NCI-H2107 treated with DMSO at 0.1 percent for 48 hours (cell line): ENCODE results near the gene FAM118A.
"Not testable (repeated sequence)": the region's sequence is repeated elsewhere in the genome, so short reads cannot be mapped to it uniquely, and the experiment has no call there.

ENCODE experiments used
- DNase-seq: peaks from one replicate; lab custom pipeline; 2025; ENCODE audit not compliant: unreplicated experiment; lab: John Stamatoyannopoulos, UW

Gene FAM118A

GRCh38 chr22:45308957-45309421 lies 745 bp upstream of the FAM118A start:
- DNase-seq = no peak

- no peak for DNase-seq
Observed at GRCh38 chr22:45310331-45310976, 720 bp downstream of the FAM118A start.

GRCh38 chr22:45310977-45311531 lies 1.3 kb downstream of the FAM118A start:
- DNase-seq = no peak

- DNase-seq = no peak
Observed at GRCh38 chr22:45312415-45312814, 2.7 kb downstream of the FAM118A start.

GRCh38 chr22:45312856-45313255 lies 3.1 kb downstream of the FAM118A start:
- DNase-seq = no peak

- DNase-seq = no peak
Observed at GRCh38 chr22:45314054-45314721, 4.5 kb downstream of the FAM118A start.

- DNase-seq = no peak
Observed at GRCh38 chr22:45314786-45315185, 5.1 kb downstream of the FAM118A start.

GRCh38 chr22:45316796-45317526 lies 7.2 kb downstream of the FAM118A start:
- no peak for DNase-seq

GRCh38 chr22:45317551-45318167 lies 7.9 kb downstream of the FAM118A start:
- DNase-seq = no peak

GRCh38 chr22:45318168-45318557 lies 8.4 kb downstream of the FAM118A start:
- peak; percentile 57 for DNase-seq

- no peak for DNase-seq
Observed at GRCh38 chr22:45318558-45319323, 9.0 kb downstream of the FAM118A start.

- no peak for DNase-seq
Observed at GRCh38 chr22:45319324-45319685, 9.6 kb downstream of the FAM118A start.

GRCh38 chr22:45320357-45320976 lies 10.7 kb downstream of the FAM118A start:
- DNase-seq = no peak

GRCh38 chr22:45321827-45322226 lies 12.1 kb downstream of the FAM118A start:
- no peak for DNase-seq

GRCh38 chr22:45322873-45323525 lies 13.3 kb downstream of the FAM118A start:
- DNase-seq = no peak

- no peak for DNase-seq
Observed at GRCh38 chr22:45323695-45324094, 14.0 kb downstream of the FAM118A start.

- DNase-seq = no peak
Observed at GRCh38 chr22:45324311-45324711, 14.6 kb downstream of the FAM118A start.

GRCh38 chr22:45328261-45328660 lies 18.5 kb downstream of the FAM118A start:
- DNase-seq = not testable (repeated sequence)

- DNase-seq = no peak
Observed at GRCh38 chr22:45328822-45329529, 19.2 kb downstream of the FAM118A start.
